Pancreas (tissue), 10 donors: ENCODE data around the gene FOSB. TPM values are rescaled to one million over a fixed set of nuclear protein-coding genes. Genes with fewer than 3 reads are reported as not detected.

ENCODE experiments used
- ATAC-seq, 4 donors: fragments of 200-7000 bp; cut with Tn5 transposase; one replicate each; pipeline versions ENCODE4 v1.8.0 to v1.9.1; 2020; ENCODE audit warnings: mild to moderate bottlenecking in 4 of 4, moderate library complexity in 4 of 4
- DNase-seq, 6 donors: peaks; one replicate each; pipeline ENCODE4 v3.0.0-alpha.2; 2020
- FAIRE-seq: peaks from 2 replicates; lab custom pipeline; 2012; peaks lifted over from hg19 to GRCh38; lab: Jason Lieb, UNC
- H3K27ac ChIP-seq, 4 donors: fragments of 200-600 bp; sonication (generic); 1 replicate in 3 of 4; 2 replicates in 1 of 4; pipeline versions ENCODE4 v1.5.0 to v1.8.0; 2020
- H3K27me3 ChIP-seq, 4 donors: fragments of 200-600 bp; one replicate each; pipeline ENCODE4 v1.8.0; 2021
- H3K36me3 ChIP-seq, 3 donors: fragments of 200-600 bp; sonication (generic) in 1 of 3; one replicate each; pipeline versions ENCODE4 v1.5.0 to v1.8.0; 2020 to 2021
- H3K4me1 ChIP-seq, 3 donors: fragments of 200-600 bp; one replicate each; pipeline ENCODE4 v1.8.0; 2021
- H3K4me3 ChIP-seq, 4 donors: fragments of 200-600 bp; sonication (generic) in 2 of 4; one replicate each; pipeline versions ENCODE4 v1.5.0 to v1.8.0; 2020 to 2021
- H3K9me3 ChIP-seq, 4 donors: fragments of 200-600 bp; one replicate each; pipeline ENCODE4 v1.8.0; 2021
- WGBS, 2 donors: extraction: QIAGEN DNeasy Blood & Tissue Kit; methylation state at CpG; one replicate each; pipeline ENCODE4 v1.1.7; 2013; 5-methylcytosine and 5-hydroxymethylcytosine counted together
- intact Hi-C, 3 donors: fragments of 100-400 bp; cut with DNase I; formaldehyde crosslinking; loops; one replicate each; pipeline versions ENCODE4 v1.11.1 to v1.14.2; 2022
- polyA plus RNA-seq, 2 donors: library from polyadenylated mRNA; stranded (reverse); fragments of 200-250 nt; gene quantifications; one replicate each; pipeline ENCODE4 v1.2.3, GENCODE V29; 2013
- total RNA-seq, 6 donors: library from RNA; stranded (reverse); fragmentation: NEBNext Ultra II Directional in 4 of 6; extraction: Animal tissue kit (Norgen Biotek cat#: 25700) in 4 of 6; gene quantifications; one replicate each; pipeline versions ENCODE4 v1.2.1 to v1.2.4, GENCODE V29; 2021 to 2023
- TF ChIP-seq, protein P1 (sequence below), 4 donors: fragments of 200-600 bp; sonication (generic) in 3 of 4; IDR thresholded peaks; one replicate each; pipeline versions ENCODE4 v1.5.0 to v1.8.0; 2021; ENCODE audit warnings: antibody characterized with exemption in 4 of 4
- donor health status: healthy with polysubstance abuse.
- donor health status: DM: no; HTN: no; CAD: no; lungs with moderate emphysema.
- donor health status: DM: no; HTN: no; CAD: no.
- donor health status: control.
- donor health status: control.
- donor health status: Bipolar disorder and iron deficiency.
- donor health status: DM: yes; HTN: yes; CAD: no.
- donor health status: DM: no; HTN: no; CAD: no.
- donor health status: DM: no; HTN: no; CAD: no.
- donor health status: DM: yes; HTN: yes; CAD: no.

Gene FOSB
- total and polyA plus RNA-seq, 8 donors, result 0.79 to 21.6 (median 6.2) TPM

DNA sequence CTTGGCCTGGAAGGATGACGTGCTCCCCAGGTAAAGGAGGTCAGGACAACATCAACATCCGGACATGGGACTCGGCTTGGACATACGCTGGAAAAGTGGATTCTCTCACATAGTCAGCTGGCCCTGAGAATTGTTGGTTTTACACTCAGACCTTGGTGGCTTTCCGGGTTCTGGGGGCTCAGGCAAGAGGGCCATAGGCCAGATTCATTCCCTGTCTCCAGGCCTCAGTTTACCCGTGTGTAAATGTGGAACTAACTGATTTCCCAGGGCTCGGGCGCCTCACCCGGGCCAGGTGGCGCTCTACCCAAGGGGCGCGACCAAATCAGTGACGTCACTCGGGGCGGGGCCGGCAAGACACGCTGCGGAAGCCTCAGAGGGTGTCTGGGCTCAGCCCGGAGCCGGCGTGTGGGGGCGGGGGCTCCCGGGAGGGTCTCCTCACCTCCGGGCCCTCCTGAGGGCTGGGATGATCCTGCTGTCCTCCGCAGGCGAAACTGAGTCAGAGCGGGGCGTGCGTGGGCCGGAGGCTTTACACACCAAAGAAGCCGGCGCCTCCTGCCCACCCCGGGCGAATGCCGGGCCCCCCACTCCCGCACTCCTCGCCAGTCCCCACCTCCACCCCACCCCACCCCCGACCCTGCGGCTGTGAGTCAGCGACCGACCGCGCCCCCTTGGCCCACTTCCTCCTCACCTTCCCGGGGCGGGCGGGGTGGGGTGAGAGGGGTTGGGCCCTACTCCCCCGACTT, 38.6 kb downstream of the FOSB start:
- Histone ChIP-seq H3K4me1 (peaks cover 6 to 9% (median 7%) of the 10 kb centered on the region in 3 donors), H3K27me3 (no peaks in the 10 kb centered on the region), H3K36me3 (no peaks in the 10 kb centered on the region), H3K9me3 (no peaks in the 10 kb centered on the region), H3K27ac (peak overlapping the region; percentile 87 to 94 (median 91)), H3K4me3 (peak overlapping the region; percentile 66 to 99 (median 84))
- intact Hi-C loops, result no loop called here
- FAIRE-seq, result no peak
- peak; percentile 91 to 99 (median 97) for DNase-seq
- TF ChIP-seq, protein P1, sequence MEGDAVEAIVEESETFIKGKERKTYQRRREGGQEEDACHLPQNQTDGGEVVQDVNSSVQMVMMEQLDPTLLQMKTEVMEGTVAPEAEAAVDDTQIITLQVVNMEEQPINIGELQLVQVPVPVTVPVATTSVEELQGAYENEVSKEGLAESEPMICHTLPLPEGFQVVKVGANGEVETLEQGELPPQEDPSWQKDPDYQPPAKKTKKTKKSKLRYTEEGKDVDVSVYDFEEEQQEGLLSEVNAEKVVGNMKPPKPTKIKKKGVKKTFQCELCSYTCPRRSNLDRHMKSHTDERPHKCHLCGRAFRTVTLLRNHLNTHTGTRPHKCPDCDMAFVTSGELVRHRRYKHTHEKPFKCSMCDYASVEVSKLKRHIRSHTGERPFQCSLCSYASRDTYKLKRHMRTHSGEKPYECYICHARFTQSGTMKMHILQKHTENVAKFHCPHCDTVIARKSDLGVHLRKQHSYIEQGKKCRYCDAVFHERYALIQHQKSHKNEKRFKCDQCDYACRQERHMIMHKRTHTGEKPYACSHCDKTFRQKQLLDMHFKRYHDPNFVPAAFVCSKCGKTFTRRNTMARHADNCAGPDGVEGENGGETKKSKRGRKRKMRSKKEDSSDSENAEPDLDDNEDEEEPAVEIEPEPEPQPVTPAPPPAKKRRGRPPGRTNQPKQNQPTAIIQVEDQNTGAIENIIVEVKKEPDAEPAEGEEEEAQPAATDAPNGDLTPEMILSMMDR (IDR thresholded peaks at IDR 0.05), result no peak
- ATAC-seq, result peak; percentile 80 to 89 (median 84)
- 0 to 1% methylated on average over 34 to 47 of the region's 47 CpGs for WGBS, 2 donors

DNA sequence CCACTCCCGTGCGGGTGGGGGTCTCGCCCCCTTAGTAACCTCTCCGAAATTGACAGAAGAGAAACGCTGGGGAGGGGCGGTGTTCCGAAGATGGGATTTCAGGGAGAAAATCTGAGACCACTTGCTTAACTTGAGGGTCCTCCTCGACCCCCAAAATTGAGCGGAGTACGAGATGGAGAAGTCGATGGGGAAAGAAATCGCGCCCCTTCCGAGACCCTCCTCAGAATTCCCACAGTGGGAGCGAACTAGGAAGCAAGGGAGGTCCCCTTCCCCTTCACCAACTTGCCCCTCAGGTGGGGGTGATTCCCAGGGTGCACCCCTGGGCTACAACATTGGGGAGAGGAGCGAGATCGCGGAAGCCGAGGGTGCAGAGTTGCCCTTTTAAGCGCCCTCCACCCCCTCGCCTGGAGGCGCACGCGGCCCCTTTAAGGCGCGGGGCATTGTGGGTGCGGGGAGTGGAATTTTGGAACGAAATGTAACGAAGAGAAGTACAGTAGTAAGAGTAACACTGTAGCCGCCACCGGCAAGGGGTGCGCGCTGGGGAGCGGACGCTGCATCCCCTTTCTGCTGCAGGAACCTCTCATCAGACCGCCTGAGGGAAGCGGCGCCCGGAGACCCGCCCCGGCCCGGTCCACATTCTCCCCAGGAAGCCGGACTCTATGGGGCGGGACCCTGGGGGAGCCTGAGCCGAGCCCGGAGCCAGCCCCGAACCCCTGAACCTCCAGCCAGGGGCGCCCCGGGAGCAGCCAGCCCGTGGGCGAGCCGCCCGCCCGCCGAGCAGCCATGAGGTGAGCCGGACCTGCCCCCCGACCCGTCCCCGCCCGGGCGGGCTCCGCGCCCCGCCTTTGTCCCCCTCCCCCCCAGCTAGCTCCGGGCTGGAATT, 39.4 kb downstream of the FOSB start, which contains the start of gene VASP:
Gene VASP (plus strand): TSS at position 491 of the 883 bp plus-strand sequence. CDS start 293 bp downstream, at position 784.
- 0% methylated on average over 50 to 65 of the region's 65 CpGs for WGBS, 2 donors
- FAIRE-seq, result no peak

DNA sequence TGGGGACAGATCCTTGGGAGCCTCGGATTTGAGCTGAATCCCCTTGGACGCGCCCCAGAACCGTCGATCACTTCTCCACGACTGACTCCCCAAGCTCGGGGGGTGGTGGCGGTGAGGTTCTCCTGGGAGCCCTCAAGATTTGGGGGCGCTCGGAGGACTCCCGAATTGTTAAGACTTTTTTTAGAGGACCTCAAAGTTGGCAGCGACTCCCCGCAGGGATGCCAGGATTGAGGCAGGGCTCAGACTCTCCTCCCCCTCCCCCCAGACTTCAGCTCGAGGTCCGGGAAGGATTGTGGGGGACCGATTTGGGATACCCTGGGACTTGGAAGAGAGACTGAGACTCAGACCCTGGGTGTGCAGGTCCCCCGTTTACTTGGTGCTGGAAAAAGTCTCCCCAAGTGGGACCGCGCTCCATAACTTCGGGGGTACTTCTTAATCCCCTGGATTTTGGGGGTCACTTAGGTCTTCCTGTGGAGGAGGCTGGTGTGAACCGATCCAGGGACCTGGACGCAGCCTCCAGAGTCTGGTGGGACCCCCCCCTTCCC, 40.1 kb downstream of the FOSB start:
- Histone ChIP-seq H3K4me1 (peaks cover 6 to 9% (median 7%) of the 10 kb centered on the region in 3 donors), H3K4me3 (peak overlapping the region; percentile 66 to 99 (median 84)), H3K36me3 (no peaks in the 10 kb centered on the region), H3K27ac (peak overlapping the region; percentile 87 to 94 (median 91)), H3K27me3 (no peaks in the 10 kb centered on the region), H3K9me3 (no peaks in the 10 kb centered on the region)
- TF ChIP-seq, protein P1 (IDR thresholded peaks at IDR 0.05), result no peak
- WGBS, 2 donors, result 0% methylated on average over 18 to 22 of the region's 22 CpGs
- intact Hi-C loops, result no loop called here
- ATAC-seq, result no peak
- peak in 3 of 6 donors; percentile 46 to 60 (median 51) for DNase-seq
- no peak for FAIRE-seq

More for the DNA sequence above, 39.4 kb downstream of the FOSB start, which contains the start of gene VASP:
- intact Hi-C loops, result no loop called here
- peak within 1 kb of the TSS; percentile 87 to 94 (median 91) for H3K27ac ChIP-seq
- TF ChIP-seq, protein P1 (IDR thresholded peaks at IDR 0.05), result no peak
- H3K36me3 ChIP-seq, result no peaks in the 10 kb centered on the region
- H3K9me3 ChIP-seq, result no peaks in the 10 kb centered on the region
- no peaks in the 10 kb centered on the region for H3K27me3 ChIP-seq
- peak within 1 kb of the TSS; percentile 66 to 99 (median 84) for H3K4me3 ChIP-seq
- peak; percentile 72 to 82 (median 78) for ATAC-seq
- H3K4me1 ChIP-seq, result peaks cover 6 to 9% (median 7%) of the 10 kb centered on the region in 3 donors
- peak; percentile 84 to 93 (median 86) for DNase-seq

DNA sequence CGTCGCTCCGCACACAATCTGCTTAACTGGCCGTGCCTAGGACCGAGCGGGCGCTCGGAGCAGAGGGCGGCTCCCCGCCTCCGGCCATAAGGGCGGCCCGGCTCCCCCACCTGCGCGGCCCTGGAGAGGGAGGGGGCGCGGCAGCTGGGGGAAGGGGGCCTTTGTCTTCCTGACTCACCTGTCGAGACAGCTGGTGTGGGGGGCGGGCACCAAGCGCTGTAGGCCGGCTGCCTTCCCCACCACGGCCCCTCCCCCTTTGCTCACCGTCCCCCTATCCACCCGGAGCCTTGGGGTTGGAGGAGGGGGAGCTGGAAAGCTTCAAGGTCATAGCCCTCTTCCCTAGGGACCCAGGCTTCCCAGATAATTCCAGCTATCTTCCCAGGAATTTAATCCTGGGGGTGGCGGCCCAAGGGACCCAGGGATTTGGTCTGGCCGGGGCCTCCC, 40.6 kb downstream of the FOSB start:
- peak overlapping the region; percentile 87 to 94 (median 91) for H3K27ac ChIP-seq
- DNase-seq, result peak; percentile 55 to 80 (median 68)
- 0% methylated on average over 5 to 26 of the region's 26 CpGs for WGBS, 2 donors
- peak in 3 of 4 donors; percentile 4 to 6 (median 4) for ATAC-seq
- no peaks in the 10 kb centered on the region for H3K36me3 ChIP-seq
- no peak for FAIRE-seq
- H3K4me1 ChIP-seq, result peaks cover 6 to 9% (median 7%) of the 10 kb centered on the region in 3 donors
- TF ChIP-seq, protein P1 (IDR thresholded peaks at IDR 0.05), result no peak
- intact Hi-C loops, result no loop called here
- peak overlapping the region; percentile 66 to 99 (median 84) for H3K4me3 ChIP-seq
- H3K9me3 ChIP-seq, result no peaks in the 10 kb centered on the region
- H3K27me3 ChIP-seq, result no peaks in the 10 kb centered on the region
